Stimulated activated CD4-positive, alpha-beta T cell treated with anti-CD3 and anti-CD28 coated beads, TNF-alpha, amount 100 ng/mL, for 24 hours (primary cell): Measurements from ENCODE around the gene EFR3B.
"Not testable (repeated sequence)": the region's sequence is repeated elsewhere in the genome, so short reads cannot be mapped to it uniquely, and the experiment has no call there.

Experiments used
- DNase-seq, 3 experiments: peaks; one replicate each; pipeline ENCODE4 v3.0.0-alpha.2; 2020; ENCODE audit warnings: low read depth in 3 of 3

EFR3B gene

DNA sequence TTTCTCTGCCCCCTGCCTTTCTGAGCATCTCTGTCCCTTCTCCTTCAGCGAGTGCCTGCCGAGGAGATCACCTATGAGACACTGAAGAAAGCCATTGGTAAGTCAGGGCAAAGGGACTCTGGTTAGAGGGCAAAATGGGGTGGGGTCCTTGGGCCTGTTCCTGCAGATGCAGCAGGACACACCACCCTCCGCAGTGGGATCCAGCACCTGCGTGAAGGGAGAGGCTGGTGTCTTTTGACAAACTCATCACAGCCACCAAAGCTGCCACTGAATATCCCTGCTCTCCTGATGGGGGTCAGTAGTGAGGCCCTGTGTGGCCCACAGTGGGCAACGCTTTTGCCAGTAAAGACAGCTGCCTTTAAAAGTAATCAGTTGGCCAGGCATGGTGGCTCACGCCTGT lies 107.8 kb downstream of the EFR3B start:
- no peak for DNase-seq

- DNase-seq: not testable (repeated sequence)
Measured at GRCh38 chr2:25150993-25151392, 109.1 kb downstream of the EFR3B start.

GRCh38 chr2:25151718-25152117 lies 109.8 kb downstream of the EFR3B start:
- no peak for DNase-seq

DNA sequence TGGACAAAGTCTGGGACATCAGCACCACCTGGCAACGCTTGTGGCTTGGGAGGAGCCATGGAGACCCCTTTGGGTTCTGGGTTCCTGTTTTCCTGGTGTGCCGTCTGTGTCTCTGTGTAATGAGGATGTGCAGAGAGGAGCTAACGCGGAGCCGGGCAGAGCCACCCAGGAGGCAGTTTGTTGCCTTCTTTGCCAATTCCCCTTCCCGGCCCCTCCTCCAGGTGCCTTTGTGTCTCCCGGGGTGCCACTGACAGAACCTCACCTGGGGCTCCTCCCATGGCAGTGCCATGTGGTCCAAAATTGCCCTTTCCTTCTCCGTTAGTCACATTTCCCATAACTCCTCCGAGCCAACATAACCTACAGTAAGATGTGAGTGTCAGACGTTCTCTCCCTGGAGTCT lies 113.5 kb downstream of the EFR3B start:
- no peak for DNase-seq

GRCh38 chr2:25158096-25158852 lies 116.4 kb downstream of the EFR3B start:
- no peak for DNase-seq

GRCh38 chr2:25159949-25160348 lies 118.1 kb downstream of the EFR3B start:
- DNase-seq: no peak

DNA sequence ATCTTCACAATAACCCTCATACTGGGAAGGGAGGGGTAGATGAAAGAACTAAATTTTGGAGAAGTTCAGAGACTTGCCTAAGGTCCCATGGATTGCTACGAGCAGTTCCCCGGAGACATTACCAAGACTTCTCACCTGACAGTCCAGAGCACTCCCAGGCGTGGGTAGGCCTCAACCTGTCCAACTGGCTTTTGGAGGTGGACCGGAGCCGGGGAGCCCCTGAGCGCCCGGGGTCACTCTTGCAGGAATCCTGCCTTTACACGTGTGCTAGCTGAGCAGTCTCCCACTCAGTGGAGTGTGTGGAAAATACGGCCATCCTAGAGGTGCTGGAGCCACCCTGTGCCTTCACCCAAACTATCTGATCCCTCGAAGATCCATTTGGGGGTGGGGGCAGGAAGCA lies 118.5 kb downstream of the EFR3B start:
- no peak for DNase-seq

DNA sequence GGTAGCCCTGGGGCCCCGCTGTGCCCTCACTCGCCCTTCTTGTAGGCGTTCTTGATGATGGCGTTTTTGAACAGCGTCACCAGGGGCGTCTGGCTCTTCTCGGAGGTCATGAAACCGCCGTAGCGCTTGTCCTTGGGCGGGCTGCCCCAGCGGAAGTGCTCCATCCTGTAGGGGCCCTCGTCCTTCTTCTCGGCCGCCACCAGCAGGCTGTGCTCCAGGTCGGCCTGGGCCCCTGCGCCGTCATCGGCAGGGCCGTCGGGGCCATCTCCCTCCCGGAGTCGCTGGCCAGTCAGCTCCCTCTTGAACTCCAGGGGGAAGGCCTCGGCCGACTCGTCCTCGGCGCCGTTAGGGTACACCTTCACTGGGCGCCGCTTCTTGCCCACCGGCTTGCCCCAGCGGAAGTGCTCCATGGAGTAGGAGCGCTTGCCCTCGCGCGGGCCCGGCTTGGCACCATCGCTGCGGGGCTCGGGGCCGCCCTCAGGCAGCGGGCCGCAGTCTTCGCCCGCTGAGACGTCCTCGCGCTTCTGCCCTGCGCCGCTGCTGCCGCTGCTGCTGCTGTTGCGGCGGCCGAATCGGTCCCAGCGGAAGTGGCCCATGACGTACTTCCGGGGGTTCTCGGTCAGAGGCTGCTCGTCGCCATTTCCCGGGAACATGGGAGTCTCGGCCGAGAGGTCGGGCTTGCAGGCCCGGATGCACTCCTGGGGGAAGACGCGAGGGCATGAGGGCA lies 119.3 kb downstream of the EFR3B start:
- peak; percentile 51 to 71 (median 58) for DNase-seq

DNA sequence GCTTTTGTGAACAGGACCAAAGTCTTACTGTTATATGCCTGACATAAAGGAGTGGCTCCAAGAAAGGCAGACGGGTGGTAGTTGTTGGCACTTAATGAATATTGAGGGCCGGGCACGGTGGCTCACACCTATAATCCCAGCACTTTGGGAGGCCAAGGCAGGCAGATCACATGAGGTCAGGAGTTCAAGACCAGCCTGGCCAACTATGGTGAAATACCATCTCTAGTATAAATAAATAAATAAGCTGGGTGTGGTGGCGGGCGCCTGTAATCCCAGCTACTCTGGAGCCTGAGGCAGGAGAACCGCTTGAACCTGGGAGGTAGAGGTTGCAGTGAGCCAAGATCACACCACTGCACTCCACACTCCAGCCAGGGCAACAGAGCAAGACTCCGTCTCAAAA lies 120.2 kb downstream of the EFR3B start:
- DNase-seq: not testable (repeated sequence)

- DNase-seq: no peak
Measured at GRCh38 chr2:25164561-25164960, 122.7 kb downstream of the EFR3B start.

- peak in 1 of 3 experiments; percentile 30 for DNase-seq
Measured at GRCh38 chr2:25165992-25166875, 124.4 kb downstream of the EFR3B start.

- peak in 1 of 3 experiments; percentile 18 for DNase-seq
Measured at GRCh38 chr2:25168256-25169072, 126.6 kb downstream of the EFR3B start, which contains the start of gene POMC. Gene POMC (minus strand): TSS chr2:25168580. CDS start chr2:25164772, 3,808 bp downstream.

- no peak for DNase-seq
Measured at GRCh38 chr2:25169073-25169470, 127.2 kb downstream of the EFR3B start.

DNA sequence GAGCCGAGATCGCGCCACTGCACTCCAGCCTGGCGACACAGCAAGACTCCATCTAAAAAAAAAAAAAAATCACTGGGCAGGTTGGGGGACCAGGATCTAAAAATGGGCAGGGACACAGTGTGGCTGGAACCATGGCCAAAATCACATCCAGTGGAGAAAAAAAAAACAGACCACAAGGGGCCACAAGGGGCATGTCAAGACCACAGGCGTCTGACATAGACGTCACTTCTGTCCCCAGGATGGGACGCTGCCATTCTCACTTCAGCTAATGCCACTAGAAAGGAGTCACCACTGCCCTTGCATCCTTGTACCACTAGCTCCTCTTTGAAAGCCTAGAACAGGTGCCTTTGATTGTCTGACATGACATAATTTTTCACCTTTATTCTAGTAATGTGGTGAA lies 129.0 kb downstream of the EFR3B start:
- no peak for DNase-seq

DNA sequence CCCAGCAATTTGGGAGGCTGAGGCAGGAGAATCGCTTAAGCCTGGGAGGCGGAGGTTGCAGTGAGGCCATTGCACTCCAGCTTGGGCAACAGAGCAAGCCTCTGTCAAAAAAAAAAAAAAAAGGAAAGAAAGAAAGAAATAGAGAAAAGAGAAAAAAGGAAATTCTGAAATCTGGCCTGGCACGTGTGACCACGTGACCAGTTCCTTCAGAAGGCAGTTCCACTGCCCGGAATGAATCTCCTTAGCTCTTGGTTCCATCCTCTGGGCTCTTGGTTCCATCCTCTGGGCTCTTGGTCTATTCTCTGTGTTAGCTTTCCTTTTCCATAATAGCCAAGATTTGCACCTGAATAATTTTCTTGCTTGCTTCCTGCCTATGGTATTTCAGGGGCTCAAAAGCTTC lies 131.8 kb downstream of the EFR3B start:
- DNase-seq: no peak

DNA sequence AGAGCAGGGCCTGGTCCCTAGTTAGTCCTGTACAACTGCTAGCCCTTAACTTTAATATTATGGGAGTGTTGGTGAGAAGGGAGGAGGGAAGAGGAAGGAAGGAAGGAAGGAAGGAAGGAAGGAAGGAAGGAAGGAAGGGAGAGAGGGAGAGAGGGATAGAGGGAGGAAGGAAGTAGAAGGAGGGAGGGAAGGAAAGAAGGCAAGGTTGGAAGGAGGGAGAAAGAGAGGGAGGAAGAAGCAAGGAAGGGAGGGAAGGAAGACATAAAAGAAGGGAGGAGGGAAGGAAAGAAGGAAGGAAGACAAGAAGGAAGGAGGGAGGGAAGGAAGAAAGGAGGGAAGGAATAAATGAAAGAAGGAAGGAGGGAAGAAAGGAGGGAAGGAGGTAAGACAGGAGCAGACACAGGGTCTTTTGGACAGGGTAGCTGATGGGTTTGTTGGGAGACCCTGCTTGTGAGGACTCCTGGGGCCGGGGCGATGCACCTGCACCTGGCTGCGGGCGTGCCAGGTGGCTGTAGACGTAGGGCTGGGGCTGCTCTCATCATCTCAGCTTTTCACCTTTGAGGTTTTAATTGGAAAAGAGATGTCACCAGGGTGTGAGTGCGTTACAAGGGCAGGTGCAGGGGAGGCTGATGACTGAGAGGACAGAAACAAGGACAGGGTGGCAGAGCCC lies 132.5 kb downstream of the EFR3B start:
- DNase-seq: no peak

DNA sequence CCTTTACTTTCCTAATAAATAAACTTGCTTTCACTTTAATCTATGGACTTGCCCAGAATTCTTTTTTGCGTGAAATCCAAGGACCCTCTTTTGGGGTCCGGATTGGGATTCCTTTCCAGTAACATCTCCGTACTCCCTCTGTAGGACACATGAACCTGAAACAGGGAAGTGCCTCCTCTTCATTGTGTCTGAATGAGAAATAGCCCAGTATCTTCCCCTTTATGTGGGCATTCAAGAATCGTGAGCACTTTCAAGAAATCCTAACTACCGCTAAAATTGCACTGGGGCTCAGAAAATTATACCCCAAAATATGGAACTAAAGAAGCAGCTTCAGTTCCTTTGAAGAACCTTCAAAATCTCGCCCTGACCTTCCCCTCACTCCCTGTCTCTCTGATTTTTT lies 134.3 kb downstream of the EFR3B start:
- no peak for DNase-seq

GRCh38 chr2:25176541-25177181 lies 134.8 kb downstream of the EFR3B start:
- no peak for DNase-seq

DNA sequence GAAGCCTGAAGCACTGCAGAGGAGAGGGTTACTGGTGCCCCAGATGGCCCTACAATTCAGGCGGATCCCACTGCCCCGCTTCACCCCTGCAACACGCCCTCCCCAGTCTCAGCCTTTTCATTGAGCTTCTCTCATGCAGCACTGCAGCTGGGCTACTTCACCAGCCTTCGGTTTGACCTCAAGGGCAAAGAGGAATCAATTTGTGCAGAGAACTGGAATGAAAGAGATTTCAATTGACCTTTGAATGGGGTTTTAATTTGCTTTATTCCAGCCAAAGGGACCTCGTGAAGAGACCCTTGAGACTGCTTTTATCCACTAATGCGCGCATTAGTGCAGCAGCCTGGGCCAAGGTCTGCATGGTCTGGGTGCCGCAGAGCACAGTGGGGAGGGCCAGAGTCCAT lies 135.3 kb downstream of the EFR3B start:
- DNase-seq: no peak

DNA sequence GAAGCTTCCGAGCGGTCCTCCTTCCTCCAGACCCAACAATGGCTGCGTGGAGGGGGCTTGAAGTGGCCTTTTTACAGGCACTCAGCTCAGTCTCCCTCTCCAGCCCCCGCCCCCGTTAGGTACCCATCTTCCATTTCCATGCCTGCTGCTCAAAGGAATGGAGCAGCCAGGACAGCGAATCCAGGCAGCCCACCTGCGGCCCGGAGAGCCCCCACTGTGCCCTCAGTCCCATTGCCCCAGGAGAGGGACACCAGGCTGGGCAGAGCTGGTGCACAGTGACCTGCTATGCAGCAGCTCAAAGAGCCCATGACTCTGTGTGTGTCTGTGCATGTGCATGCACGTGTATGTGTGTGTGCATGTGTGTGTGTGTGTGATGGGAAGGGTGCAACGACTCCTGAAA lies 137.1 kb downstream of the EFR3B start:
- no peak for DNase-seq
